IMR-90 (cell line): ENCODE data around the gene UTF1. TPM values are rescaled to one million over a fixed set of nuclear protein-coding genes. Genes with fewer than 3 reads are reported as not detected.
"Not testable (repeated sequence)": the region's sequence is repeated elsewhere in the genome, so short reads cannot be mapped to it uniquely, and the experiment has no call there.

Experiments used
- ATAC-seq: fragments of 200-7000 bp; cut with Tn5 transposase; 2 replicates; pipeline ENCODE4 v1.9.1; 2020; ENCODE audit warnings: low read depth, mild to moderate bottlenecking, moderate library complexity
- BruUV-seq: library from RNA; stranded (reverse); fragments of 400-500 nt; replicated peaks from 2 replicates; lab custom pipeline; 2021; lab: Mats Ljungman, UMichigan
- CTCF ChIA-PET: fragments of 300-600 bp; formaldehyde crosslinking; extraction: SDS; loops from one replicate; lab custom pipeline; 2021; ENCODE audit warnings: antibody characterized with exemption; lab: Yijun Ruan, JAX
- POLR2A ChIA-PET: fragments of 300-600 bp; sonication (Branson Sonifier 250); formaldehyde crosslinking; loops from one replicate; lab custom pipeline; 2022; ENCODE audit warnings: antibody characterized with exemption; ENCODE audit not compliant: unreplicated experiment; lab: Charles Lee
- DNase-seq: peaks from one replicate; pipeline ENCODE4 v3.0.0; 2013
- H2AFZ ChIP-seq: replicated peaks from 2 replicates; pipeline ENCODE3; 2013; ENCODE audit warnings: low read length, mild to moderate bottlenecking; ENCODE audit not compliant: poor library complexity
- H2AK5ac ChIP-seq: 2 replicates; pipeline ENCODE4 v1.6.1; 2013; ENCODE audit warnings: low read depth, low read length, inconsistent platforms
- H2AK9ac ChIP-seq: replicated peaks from 2 replicates; pipeline ENCODE3; 2013; ENCODE audit warnings: mild to moderate bottlenecking, low read depth, low read length, moderate library complexity; ENCODE audit not compliant: poor library complexity
- H2BK120ac ChIP-seq: 2 replicates; pipeline ENCODE4 v1.6.1; 2013; ENCODE audit warnings: low read depth, low read length, inconsistent platforms
- H2BK15ac ChIP-seq: 3 replicates; pipeline ENCODE4 v1.6.1; 2013; ENCODE audit warnings: low read depth, low read length, inconsistent platforms
- H2BK20ac ChIP-seq: 2 replicates; pipeline ENCODE4 v1.6.1; 2013; ENCODE audit warnings: low read depth, mild to moderate bottlenecking, inconsistent platforms, low read length, moderate library complexity
- H2BK5ac ChIP-seq: 2 replicates; pipeline ENCODE4 v1.6.1; 2013; ENCODE audit warnings: mild to moderate bottlenecking, low read depth, low read length, inconsistent platforms; ENCODE audit not compliant: poor library complexity, severe bottlenecking
- H3K14ac ChIP-seq: replicated peaks from 2 replicates; pipeline ENCODE4 v1.6.1; 2013; ENCODE audit warnings: low read depth, low read length, inconsistent platforms
- H3K18ac ChIP-seq: 2 replicates; pipeline ENCODE4 v1.6.1; 2013; ENCODE audit warnings: low read depth, low read length, control low read depth
- H3K23ac ChIP-seq: 2 replicates; pipeline ENCODE4 v1.6.1; 2013; ENCODE audit warnings: low read depth, low read length, inconsistent platforms
- H3K27ac ChIP-seq: 2 replicates; pipeline ENCODE4 v1.5.1; 2013; ENCODE audit warnings: mild to moderate bottlenecking, control low read depth, low read length; ENCODE audit not compliant: insufficient read depth
- H3K27me3 ChIP-seq: 2 replicates; pipeline ENCODE4 v1.6.1; 2013; ENCODE audit warnings: low read length; ENCODE audit not compliant: control insufficient read depth, insufficient read depth
- H3K36me3 ChIP-seq: 2 replicates; pipeline ENCODE4 v1.6.1; 2013; ENCODE audit warnings: low read length, mixed read lengths; ENCODE audit not compliant: control insufficient read depth, insufficient read depth
- H3K4ac ChIP-seq: 2 replicates; pipeline ENCODE4 v1.6.1; 2013; ENCODE audit warnings: low read depth, low read length, inconsistent platforms
- H3K4me1 ChIP-seq: 2 replicates; pipeline ENCODE4 v1.6.1; 2013; ENCODE audit warnings: low read length, mixed read lengths; ENCODE audit not compliant: control insufficient read depth, insufficient read depth
- H3K4me2 ChIP-seq: 2 replicates; pipeline ENCODE4 v1.6.1; 2013; ENCODE audit warnings: low read depth, mild to moderate bottlenecking, control low read depth, low read length, moderate library complexity
- H3K4me3 ChIP-seq: 2 replicates; pipeline ENCODE4 v1.5.1; 2013; ENCODE audit warnings: low read depth, mild to moderate bottlenecking, control low read depth, low read length, moderate library complexity; ENCODE audit not compliant: insufficient read depth
- H3K56ac ChIP-seq: 2 replicates; pipeline ENCODE4 v1.6.1; 2013; ENCODE audit warnings: low read length, inconsistent platforms; ENCODE audit not compliant: insufficient read depth; ENCODE audit errors: extremely low read depth
- H3K79me1 ChIP-seq, 2 experiments: 2 replicates each; pipeline ENCODE4 v1.6.1; 2013; ENCODE audit warnings: low read length in 2 of 2, inconsistent platforms in 1 of 2, low read depth in 1 of 2
- H3K9ac ChIP-seq: 2 replicates; pipeline ENCODE4 v1.6.1; 2013; ENCODE audit warnings: low read depth, low read length, control low read depth
- H3K9me1 ChIP-seq: 2 replicates; pipeline ENCODE4 v1.6.1; 2013; ENCODE audit warnings: low read length, inconsistent platforms; ENCODE audit not compliant: insufficient read depth
- H3K9me3 ChIP-seq: 2 replicates; pipeline ENCODE4 v1.6.1; 2013; ENCODE audit warnings: low read length; ENCODE audit not compliant: control insufficient read depth, insufficient read depth
- H4K20me1 ChIP-seq: 2 replicates; pipeline ENCODE4 v1.6.1; 2013; ENCODE audit warnings: low read length, inconsistent platforms; ENCODE audit not compliant: insufficient read depth
- H4K5ac ChIP-seq: 2 replicates; pipeline ENCODE4 v1.6.1; 2013; ENCODE audit warnings: mild to moderate bottlenecking, low read depth, low read length, control low read depth
- H4K8ac ChIP-seq, 2 experiments: 2 replicates each; pipeline ENCODE4 v1.6.1; 2013; ENCODE audit warnings: low read depth in 2 of 2, low read length in 2 of 2, control low read depth in 1 of 2, inconsistent platforms in 1 of 2
- H4K91ac ChIP-seq: 2 replicates; pipeline ENCODE4 v1.6.1; 2013; ENCODE audit warnings: low read depth, low read length, inconsistent platforms; ENCODE audit not compliant: insufficient read depth
- BHLHE40 ChIP-seq: fragments of 150-350 bp; IDR thresholded peaks from 2 replicates; pipeline ENCODE4 v1.6.1; 2016; ENCODE audit warnings: mild to moderate bottlenecking, low read depth, low read length
- CEBPB ChIP-seq: IDR thresholded peaks from 2 replicates; pipeline ENCODE4 v1.6.1; 2012; ENCODE audit warnings: low read depth, low read length, improper control_type of control experiment
- CHD1 ChIP-seq: IDR thresholded peaks from 2 replicates; pipeline ENCODE4 v1.6.1; 2012; ENCODE audit warnings: low read depth, low read length, improper control_type of control experiment
- FOS ChIP-seq: fragments of 150-350 bp; IDR thresholded peaks from 2 replicates; pipeline ENCODE4 v1.6.1; 2016; ENCODE audit warnings: low read depth, low read length
- MAZ ChIP-seq: IDR thresholded peaks from 2 replicates; pipeline ENCODE4 v1.6.1; 2012; ENCODE audit warnings: low read depth, mild to moderate bottlenecking, low read length, improper control_type of control experiment, moderate library complexity, borderline replicate concordance
- NFE2L2 ChIP-seq: fragments of 150-350 bp; IDR thresholded peaks from 2 replicates; pipeline ENCODE4 v1.6.1; 2016; ENCODE audit warnings: low read depth, mild to moderate bottlenecking, low read length
- POLR2A ChIP-seq: IDR thresholded peaks from 2 replicates; pipeline ENCODE4 v1.6.1; 2012; ENCODE audit warnings: mild to moderate bottlenecking, low read depth, low read length
- RCOR1 ChIP-seq: IDR thresholded peaks from 2 replicates; pipeline ENCODE4 v1.6.1; 2012; ENCODE audit warnings: mild to moderate bottlenecking, low read length, improper control_type of control experiment; ENCODE audit not compliant: insufficient replicate concordance
- SMC3 ChIP-seq: fragments of 150-350 bp; IDR thresholded peaks from 2 replicates; pipeline ENCODE4 v1.6.1; 2016; ENCODE audit warnings: low read depth, mild to moderate bottlenecking, antibody characterized with exemption, low read length, moderate library complexity
- WGBS, 2 experiments: methylation state at CpG; one replicate each; pipeline versions ENCODE4 v1.1.5 to v1.1.7; 2013; ENCODE audit warnings: missing lambda C conversion rate in 2 of 2; ENCODE audit not compliant: insufficient read length in 1 of 2; ENCODE audit errors: extremely low coverage in 2 of 2; 5-methylcytosine and 5-hydroxymethylcytosine counted together
- dilution Hi-C: fragments of 300-500 bp; cut with HindIII; formaldehyde crosslinking; loops from one replicate; pipeline ENCODE4 v1.14.3; 2018; ENCODE audit warnings: low sequenced_read_pairs; ENCODE audit not compliant: unreplicated experiment
- in situ Hi-C: fragments of 300-500 bp; cut with MboI; formaldehyde crosslinking; loops from 3 replicates; pipeline ENCODE4 v1.14.3; 2019; ENCODE audit warnings: low sequenced_read_pairs, inconsistent platforms, mixed read lengths
- intact Hi-C: fragments of 100-400 bp; cut with micrococcal nuclease; formaldehyde crosslinking; loops from 2 replicates; pipeline ENCODE4 v1.10.0; 2022
- polyA plus RNA-seq, 3 experiments: library from polyadenylated mRNA; depleted of rRNA; stranded (reverse); fragments of >200 nt; gene quantifications; 2 replicates each; pipeline ENCODE4 v1.2.3, GENCODE V29; 2012; ENCODE audit warnings: low replicate concordance in 1 of 3
- total RNA-seq: library from RNA; depleted of rRNA; stranded (reverse); fragments of >200 nt; gene quantifications from 2 replicates; pipeline ENCODE4 v1.2.3, GENCODE V29; 2012
- TF ChIP-seq, protein P1 (sequence below): fragments of 150-350 bp; IDR thresholded peaks from 2 replicates; pipeline ENCODE4 v1.6.1; 2016; ENCODE audit warnings: low read depth, mild to moderate bottlenecking, low read length, moderate library complexity, borderline replicate concordance

UTF1 gene
- total and polyA plus RNA-seq, 2 of the 4 experiments (the other 2 are of a cell fraction), result not detected

DNA sequence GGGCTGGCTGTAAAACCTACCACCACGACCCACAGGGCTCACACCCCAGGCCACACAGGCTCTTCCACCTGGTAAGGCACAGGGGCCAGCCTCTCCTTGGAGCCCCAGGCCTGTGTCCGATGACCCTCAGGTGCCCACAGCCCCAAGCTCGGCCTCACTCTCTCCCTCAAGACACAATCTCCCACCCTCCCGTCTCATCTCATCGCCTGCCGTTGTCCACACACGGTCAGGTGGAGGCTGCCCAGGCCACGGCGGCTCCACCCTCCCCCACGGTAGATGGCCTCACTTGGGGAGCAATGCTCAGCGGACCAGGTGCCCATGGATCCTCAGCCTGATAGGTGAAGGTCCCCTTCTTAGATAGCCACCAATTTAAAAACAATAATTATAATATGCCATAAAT, 8.7 kb upstream of the UTF1 start:
- in situ Hi-C loops (no loop called here), dilution Hi-C loops (no loop called here), intact Hi-C loops (no loop called here)
- no peak overlapping the region for H2AK9ac ChIP-seq
- H3K79me1 ChIP-seq, result no peaks in the 10 kb centered on the region
- H2BK20ac ChIP-seq, result no peak overlapping the region
- ATAC-seq, result no peak
- H3K56ac ChIP-seq, result no peak overlapping the region
- H3K36me3 ChIP-seq, result no peaks in the 10 kb centered on the region
- H3K23ac ChIP-seq, result no peak overlapping the region
- ChIA-PET POLR2A (no interaction called here), CTCF (no interaction called here)
- DNase-seq, result no peak
- H2BK120ac ChIP-seq, result no peak overlapping the region
- no peak overlapping the region for H3K18ac ChIP-seq
- no TSS peak for BruUV-seq
- no peaks in the 10 kb centered on the region for H3K9me1 ChIP-seq
- no peak for TF ChIP-seq RCOR1
- no peak for TF ChIP-seq CEBPB
- no peak for TF ChIP-seq CHD1
- TF ChIP-seq BHLHE40, result no peak
- no peak for TF ChIP-seq MAZ
- TF ChIP-seq, protein P1, sequence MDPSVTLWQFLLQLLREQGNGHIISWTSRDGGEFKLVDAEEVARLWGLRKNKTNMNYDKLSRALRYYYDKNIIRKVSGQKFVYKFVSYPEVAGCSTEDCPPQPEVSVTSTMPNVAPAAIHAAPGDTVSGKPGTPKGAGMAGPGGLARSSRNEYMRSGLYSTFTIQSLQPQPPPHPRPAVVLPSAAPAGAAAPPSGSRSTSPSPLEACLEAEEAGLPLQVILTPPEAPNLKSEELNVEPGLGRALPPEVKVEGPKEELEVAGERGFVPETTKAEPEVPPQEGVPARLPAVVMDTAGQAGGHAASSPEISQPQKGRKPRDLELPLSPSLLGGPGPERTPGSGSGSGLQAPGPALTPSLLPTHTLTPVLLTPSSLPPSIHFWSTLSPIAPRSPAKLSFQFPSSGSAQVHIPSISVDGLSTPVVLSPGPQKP, result no peak
- no peak for TF ChIP-seq NFE2L2
- TF ChIP-seq SMC3, result no peak
- TF ChIP-seq POLR2A, result no peak
- TF ChIP-seq FOS, result no peak
- H3K4ac ChIP-seq, result no peak overlapping the region
- no peaks in the 10 kb centered on the region for H3K4me1 ChIP-seq
- no peak overlapping the region for H2AFZ ChIP-seq
- no peak overlapping the region for H3K4me2 ChIP-seq
- H3K9me3 ChIP-seq, result no peaks in the 10 kb centered on the region
- H3K4me3 ChIP-seq, result no peak overlapping the region
- H3K27ac ChIP-seq, result no peak overlapping the region
- no peak overlapping the region for H4K8ac ChIP-seq
- no peak overlapping the region for H2BK15ac ChIP-seq
- H2AK5ac ChIP-seq, result no peak overlapping the region
- no peak overlapping the region for H2BK5ac ChIP-seq
- no peak overlapping the region for H3K14ac ChIP-seq
- no peak overlapping the region for H3K9ac ChIP-seq
- H4K5ac ChIP-seq, result no peak overlapping the region
- H4K20me1 ChIP-seq, result no peaks in the 10 kb centered on the region
- 82% methylated on average over 2 of the region's 11 CpGs; no CpG with 5 or more reads in 1 of the 2 experiments for WGBS, 2 experiments
- H3K27me3 ChIP-seq, result peaks cover 17% of the 10 kb centered on the region; the same call in 1 of the 2 replicates
- no peak overlapping the region for H4K91ac ChIP-seq

DNA sequence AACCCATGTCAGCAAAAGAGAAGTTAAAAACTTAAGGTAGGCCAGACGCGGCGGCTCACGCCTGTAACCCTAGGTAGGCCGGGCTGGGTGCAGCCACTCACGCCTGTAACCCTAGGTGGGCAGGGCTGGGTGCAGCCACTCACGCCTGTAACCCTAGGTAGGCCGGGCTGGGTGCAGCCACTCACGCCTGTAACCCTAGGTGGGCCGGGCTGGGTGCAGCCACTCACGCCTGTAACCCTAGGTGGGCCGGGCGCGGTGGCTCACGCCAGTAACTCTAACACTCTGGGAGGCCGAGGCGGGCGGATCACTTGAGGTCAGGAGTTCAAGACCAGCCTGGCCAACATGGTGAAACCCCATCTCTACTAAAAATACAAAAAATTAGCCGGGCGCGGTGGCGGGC, 8.3 kb upstream of the UTF1 start:
- peaks cover 21% of the 10 kb centered on the region; the same call in 1 of the 2 replicates for H3K27me3 ChIP-seq
- in situ Hi-C loops, H3K4me2 ChIP-seq, ATAC-seq, H2BK5ac ChIP-seq, H3K27ac ChIP-seq, intact Hi-C loops, H4K8ac ChIP-seq, CTCF ChIA-PET, H2BK120ac ChIP-seq, dilution Hi-C loops, BruUV-seq, H3K56ac ChIP-seq, H3K23ac ChIP-seq, H2BK15ac ChIP-seq, H4K91ac ChIP-seq, POLR2A ChIA-PET, H3K79me1 ChIP-seq, H3K9ac ChIP-seq, H3K4ac ChIP-seq, H3K9me1 ChIP-seq, H3K14ac ChIP-seq, H2AFZ ChIP-seq, H4K20me1 ChIP-seq, H4K5ac ChIP-seq, H2AK9ac ChIP-seq, H3K4me3 ChIP-seq, H2AK5ac ChIP-seq, H3K18ac ChIP-seq, H3K9me3 ChIP-seq, DNase-seq, H2BK20ac ChIP-seq, H3K36me3 ChIP-seq, H3K4me1 ChIP-seq: not testable (repeated sequence)
- WGBS, 2 experiments, result 100% methylated on average over 4 of the region's 22 CpGs; no CpG with 5 or more reads in 1 of the 2 experiments
